DOHH2 (cell line): ENCODE data around the gene COL5A1.

Experiments used
- H3F3A ChIP-seq: fragments of 200-600 bp; sonication (generic), shearing (Covaris generic); 2 replicates; pipeline ENCODE4 v1.6.0; 2016; ENCODE audit warnings: antibody characterized with exemption, mild to moderate bottlenecking; ENCODE audit not compliant: control insufficient read depth, insufficient read depth
- H3K27ac ChIP-seq: fragments of 200-600 bp; sonication (generic); 2 replicates; pipeline ENCODE4 v1.5.1; 2014; ENCODE audit warnings: low read depth, mild to moderate bottlenecking, low read length, moderate library complexity
- H3K27me3 ChIP-seq: fragments of 200-600 bp; sonication (generic); 2 replicates; pipeline ENCODE4 v1.6.1; 2014; ENCODE audit warnings: mild to moderate bottlenecking, low read length, mixed read lengths; ENCODE audit not compliant: control insufficient read depth
- H3K36me3 ChIP-seq: fragments of 200-600 bp; sonication (generic); 2 replicates; pipeline ENCODE4 v1.6.1; 2014; ENCODE audit warnings: mild to moderate bottlenecking, low read length, moderate library complexity, mixed read lengths; ENCODE audit not compliant: control insufficient read depth
- H3K4me1 ChIP-seq: fragments of 200-600 bp; sonication (generic); 2 replicates; pipeline ENCODE4 v1.6.1; 2014; ENCODE audit warnings: mild to moderate bottlenecking, low read length, mixed read lengths; ENCODE audit not compliant: control insufficient read depth
- H3K4me2 ChIP-seq: fragments of 200-600 bp; sonication (generic); 2 replicates; pipeline ENCODE4 v1.6.0; 2014; ENCODE audit warnings: mild to moderate bottlenecking, low read length, moderate library complexity
- H3K4me3 ChIP-seq: fragments of 200-600 bp; sonication (generic); 2 replicates; pipeline ENCODE4 v1.5.1; 2014; ENCODE audit warnings: mild to moderate bottlenecking, low read length, mixed read lengths
- H3K79me2 ChIP-seq: fragments of 200-600 bp; sonication (generic); 2 replicates; pipeline ENCODE4 v1.6.1; 2014; ENCODE audit warnings: mild to moderate bottlenecking, low read length, mixed read lengths; ENCODE audit not compliant: control insufficient read depth
- H3K9me2 ChIP-seq: fragments of 200-600 bp; sonication (generic); replicated peaks from 2 replicates; pipeline ENCODE4 v1.6.1; 2014; ENCODE audit warnings: mild to moderate bottlenecking, low read length, mixed read lengths; ENCODE audit not compliant: control insufficient read depth
- H3K9me3 ChIP-seq: fragments of 200-600 bp; sonication (generic); 2 replicates; pipeline ENCODE4 v1.6.1; 2014; ENCODE audit warnings: antibody characterized with exemption, low read length, mixed read lengths; ENCODE audit not compliant: control insufficient read depth, insufficient read depth
- H4K20me1 ChIP-seq: fragments of 200-600 bp; sonication (generic); 2 replicates; pipeline ENCODE4 v1.6.0; 2014; ENCODE audit warnings: low read depth, mild to moderate bottlenecking, antibody characterized with exemption, low read length, moderate library complexity; ENCODE audit not compliant: control insufficient read depth, insufficient read depth
- CTCF ChIP-seq: fragments of 200-600 bp; sonication (generic); IDR thresholded peaks from one replicate; pipeline ENCODE4 v1.5.1; 2014; ENCODE audit warnings: antibody characterized with exemption, mild to moderate bottlenecking, low read depth, low read length; ENCODE audit not compliant: poor library complexity, severe bottlenecking
- EZH2phosphoT487 ChIP-seq: fragments of 200-600 bp; sonication (generic); IDR thresholded peaks from 2 replicates; pipeline ENCODE4 v1.6.1; 2017; ENCODE audit warnings: borderline replicate concordance, mild to moderate bottlenecking, antibody characterized with exemption, low read length, moderate library complexity, mixed read lengths

The COL5A1 gene

GRCh38 chr9:134724202-134724911 is 82.8 kb downstream of the COL5A1 start:
- no peak overlapping the region for H3K27ac ChIP-seq
- H3K9me3 ChIP-seq = no peaks in the 10 kb centered on the region
- H3K4me3 ChIP-seq = no peak overlapping the region
- H3K9me2 ChIP-seq = no peaks in the 10 kb centered on the region
- no peaks in the 10 kb centered on the region for H4K20me1 ChIP-seq
- no peak for TF ChIP-seq CTCF
- TF ChIP-seq EZH2phosphoT487 = no peak
- no peak overlapping the region for H3K4me2 ChIP-seq
- no peaks in the 10 kb centered on the region for H3K79me2 ChIP-seq
- H3F3A ChIP-seq = no peaks in the 10 kb centered on the region
- no peaks in the 10 kb centered on the region for H3K36me3 ChIP-seq
- no peaks in the 10 kb centered on the region for H3K27me3 ChIP-seq
- no peaks in the 10 kb centered on the region for H3K4me1 ChIP-seq

GRCh38 chr9:134724912-134725604 is 83.5 kb downstream of the COL5A1 start:
- no peak for TF ChIP-seq EZH2phosphoT487
- TF ChIP-seq CTCF = no peak
- no peaks in the 10 kb centered on the region for H3K27me3 ChIP-seq
- H3F3A ChIP-seq = no peaks in the 10 kb centered on the region
- H3K4me1 ChIP-seq = no peaks in the 10 kb centered on the region
- no peaks in the 10 kb centered on the region for H4K20me1 ChIP-seq
- H3K9me3 ChIP-seq = no peaks in the 10 kb centered on the region
- H3K9me2 ChIP-seq = no peaks in the 10 kb centered on the region
- no peak overlapping the region for H3K4me2 ChIP-seq
- no peak overlapping the region for H3K27ac ChIP-seq
- H3K79me2 ChIP-seq = no peaks in the 10 kb centered on the region
- H3K4me3 ChIP-seq = no peak overlapping the region
- no peaks in the 10 kb centered on the region for H3K36me3 ChIP-seq

- Histone ChIP-seq H3K27me3 (no peaks in the 10 kb centered on the region), H3K9me2 (no peaks in the 10 kb centered on the region), H3K79me2 (no peaks in the 10 kb centered on the region), H3F3A (no peaks in the 10 kb centered on the region), H3K4me2 (no peak overlapping the region), H3K27ac (no peak overlapping the region), H4K20me1 (no peaks in the 10 kb centered on the region), H3K4me3 (no peak overlapping the region), H3K36me3 (no peaks in the 10 kb centered on the region), H3K4me1 (no peaks in the 10 kb centered on the region), H3K9me3 (0 out of 2 replicates have a peak, but pooled peaks cover under 1% of the 10 kb centered on the region)
- TF ChIP-seq CTCF = no peak
- TF ChIP-seq EZH2phosphoT487 = no peak
Observed at GRCh38 chr9:134725605-134725940, 84.0 kb downstream of the COL5A1 start.
